Sigmoid colon (tissue), 7 donors: ENCODE data around the gene OTOF. TPM values are rescaled to one million over a fixed set of nuclear protein-coding genes. Genes with fewer than 3 reads are reported as not detected.

Experiments
- DNase-seq: peaks from one replicate; pipeline ENCODE4 v3.0.0-alpha.2; 2019
- H3K27ac ChIP-seq, 4 donors: fragments of 200-600 bp; sonication (generic); one replicate each; pipeline ENCODE4 v1.5.1; 2016 to 2019; ENCODE audit warnings: mild to moderate bottlenecking in 1 of 4
- H3K27me3 ChIP-seq, 3 donors: fragments of 200-600 bp; sonication (generic); one replicate each; pipeline ENCODE4 v1.5.1; 2019; ENCODE audit warnings: mild to moderate bottlenecking in 1 of 3
- H3K36me3 ChIP-seq, 4 donors: fragments of 200-600 bp; sonication (generic); one replicate each; pipeline ENCODE4 v1.5.1; 2016 to 2019
- H3K4me1 ChIP-seq, 4 donors: fragments of 200-600 bp; sonication (generic); one replicate each; pipeline ENCODE4 v1.5.1; 2017 to 2019
- H3K4me3 ChIP-seq, 4 donors: fragments of 200-600 bp; sonication (generic); one replicate each; pipeline ENCODE4 v1.5.1; 2017 to 2019; ENCODE audit warnings: mild to moderate bottlenecking in 2 of 4, moderate library complexity in 1 of 4
- H3K9me3 ChIP-seq, 4 donors: fragments of 200-600 bp in 3 of 4; sonication (generic) in 3 of 4; one replicate each; pipeline versions ENCODE4 v1.5.1 to v1.6.1; 2013 to 2019
- EP300 ChIP-seq, 4 donors: sonication (generic); formaldehyde crosslinking; IDR thresholded peaks; one replicate each; pipeline ENCODE4 v1.6.1; 2017; ENCODE audit warnings: antibody characterized with exemption in 4 of 4
- POLR2A ChIP-seq, 2 donors: fragments of 450-650 bp; IDR thresholded peaks; one replicate each; pipeline ENCODE4 v1.6.1; 2016; ENCODE audit warnings: antibody characterized with exemption in 2 of 2, mild to moderate bottlenecking in 2 of 2, moderate library complexity in 2 of 2
- POLR2AphosphoS5 ChIP-seq, 4 donors: sonication (generic); formaldehyde crosslinking; IDR thresholded peaks; one replicate each; pipeline ENCODE4 v1.6.1; 2017; ENCODE audit warnings: antibody characterized with exemption in 4 of 4
- WGBS, 2 donors: extraction: QIAGEN DNeasy Blood & Tissue Kit; methylation state at CpG; one replicate each; pipeline ENCODE4 v1.1.7; 2013; 5-methylcytosine and 5-hydroxymethylcytosine counted together
- intact Hi-C: fragments of 100-400 bp; cut with DNase I; formaldehyde crosslinking; loops from one replicate; pipeline ENCODE4 v1.15.1; 2023
- polyA plus RNA-seq, 3 donors: library from polyadenylated mRNA; stranded (reverse); fragments of 200-250 nt; gene quantifications; one replicate each; pipeline ENCODE4 v1.2.3, GENCODE V29; 2013
- total RNA-seq, 4 donors: library from RNA; depleted of rRNA; stranded (reverse); fragments of >200 nt; gene quantifications; one replicate each; pipeline ENCODE4 v1.1.0, GENCODE V29; 2016
- TF ChIP-seq, protein P1 (sequence below), 4 experiments: fragments of 450-650 bp in 3 of 4; fragments of 200-600 bp in 1 of 4; IDR thresholded peaks; one replicate each; pipeline ENCODE4 v1.5.1; 2016 to 2019; ENCODE audit warnings: antibody characterized with exemption in 4 of 4, mild to moderate bottlenecking in 3 of 4, moderate library complexity in 2 of 4
- donor health status: healthy with polysubstance abuse.
- donor health status: Bipolar disorder and iron deficiency.
- donor health status: healthy.

The OTOF gene
- total and polyA plus RNA-seq, 7 donors, result 0.32 to 0.71 TPM; not detected in 5

- no peaks in the 10 kb centered on the region for H3K9me3 ChIP-seq
- no peaks in the 10 kb centered on the region for H3K4me1 ChIP-seq
- DNase-seq, result no peak
- TF ChIP-seq, protein P1, sequence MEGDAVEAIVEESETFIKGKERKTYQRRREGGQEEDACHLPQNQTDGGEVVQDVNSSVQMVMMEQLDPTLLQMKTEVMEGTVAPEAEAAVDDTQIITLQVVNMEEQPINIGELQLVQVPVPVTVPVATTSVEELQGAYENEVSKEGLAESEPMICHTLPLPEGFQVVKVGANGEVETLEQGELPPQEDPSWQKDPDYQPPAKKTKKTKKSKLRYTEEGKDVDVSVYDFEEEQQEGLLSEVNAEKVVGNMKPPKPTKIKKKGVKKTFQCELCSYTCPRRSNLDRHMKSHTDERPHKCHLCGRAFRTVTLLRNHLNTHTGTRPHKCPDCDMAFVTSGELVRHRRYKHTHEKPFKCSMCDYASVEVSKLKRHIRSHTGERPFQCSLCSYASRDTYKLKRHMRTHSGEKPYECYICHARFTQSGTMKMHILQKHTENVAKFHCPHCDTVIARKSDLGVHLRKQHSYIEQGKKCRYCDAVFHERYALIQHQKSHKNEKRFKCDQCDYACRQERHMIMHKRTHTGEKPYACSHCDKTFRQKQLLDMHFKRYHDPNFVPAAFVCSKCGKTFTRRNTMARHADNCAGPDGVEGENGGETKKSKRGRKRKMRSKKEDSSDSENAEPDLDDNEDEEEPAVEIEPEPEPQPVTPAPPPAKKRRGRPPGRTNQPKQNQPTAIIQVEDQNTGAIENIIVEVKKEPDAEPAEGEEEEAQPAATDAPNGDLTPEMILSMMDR (IDR thresholded peaks at IDR 0.05), result no peak
- no peak for TF ChIP-seq POLR2A (IDR thresholded peaks at IDR 0.05)
- TF ChIP-seq POLR2AphosphoS5 (IDR thresholded peaks at IDR 0.05), result no peak
- no peak for TF ChIP-seq EP300 (IDR thresholded peaks at IDR 0.05)
- no peaks in the 10 kb centered on the region for H3K36me3 ChIP-seq
- H3K27ac ChIP-seq, result no peak overlapping the region
- WGBS, 2 donors, result 80 to 87% methylated on average over 9 of the region's 9 CpGs
- intact Hi-C loops, result no loop called here
- no peaks in the 10 kb centered on the region for H3K27me3 ChIP-seq
- no peak overlapping the region for H3K4me3 ChIP-seq
These were observed 35.3 kb upstream of the OTOF start for GRCh38 chr2:26513261-26513660.

GRCh38 chr2:26511466-26511865, 33.5 kb upstream of the OTOF start:
- H3K27ac ChIP-seq, result no peak overlapping the region
- no peaks in the 10 kb centered on the region for H3K36me3 ChIP-seq
- 92 to 96% methylated on average over 7 of the region's 7 CpGs for WGBS, 2 donors
- no peaks in the 10 kb centered on the region for H3K27me3 ChIP-seq
- no peak for TF ChIP-seq POLR2A (IDR thresholded peaks at IDR 0.05)
- TF ChIP-seq, protein P1 (IDR thresholded peaks at IDR 0.05), result no peak
- no peak for TF ChIP-seq POLR2AphosphoS5 (IDR thresholded peaks at IDR 0.05)
- TF ChIP-seq EP300 (IDR thresholded peaks at IDR 0.05), result no peak
- no peaks in the 10 kb centered on the region for H3K4me1 ChIP-seq
- no peak overlapping the region for H3K4me3 ChIP-seq
- DNase-seq, result no peak
- intact Hi-C loops, result no loop called here
- no peaks in the 10 kb centered on the region for H3K9me3 ChIP-seq

DNA sequence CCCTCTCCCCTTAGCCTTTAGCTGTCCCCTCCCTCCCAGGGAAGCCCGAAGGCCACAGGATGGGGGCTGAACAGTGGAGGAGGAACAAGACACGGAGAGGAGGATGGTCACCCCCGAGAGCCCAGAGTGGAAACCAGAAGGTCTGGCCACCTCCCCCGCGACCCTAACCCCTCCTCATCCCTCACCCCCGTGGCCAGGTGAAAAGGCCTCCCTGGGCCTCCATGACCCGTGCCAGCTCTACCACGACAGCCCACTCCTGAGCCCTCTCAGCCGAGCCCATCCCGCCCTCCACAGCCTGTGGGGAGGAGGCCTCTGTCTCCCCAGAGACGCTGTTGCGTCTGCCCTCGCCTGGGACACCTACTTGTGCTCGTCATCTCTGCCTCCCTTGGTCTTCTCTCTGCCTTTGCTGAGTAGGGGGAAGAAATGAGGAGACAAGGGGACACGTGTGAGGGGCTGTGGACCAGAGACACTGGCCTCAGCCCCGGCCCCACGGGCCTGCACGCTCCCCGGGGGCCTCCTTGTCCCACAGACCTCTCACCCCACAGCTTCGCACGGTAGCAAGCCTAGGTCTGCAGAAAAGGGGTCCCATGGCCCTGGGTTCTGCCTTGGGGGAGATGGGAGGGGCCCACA, 32.5 kb upstream of the OTOF start:
- 90 to 92% methylated on average over 21 of the region's 21 CpGs for WGBS, 2 donors
- Histone ChIP-seq H3K27ac (no peak overlapping the region), H3K4me1 (no peaks in the 10 kb centered on the region), H3K4me3 (no peak overlapping the region), H3K27me3 (no peaks in the 10 kb centered on the region), H3K36me3 (no peaks in the 10 kb centered on the region), H3K9me3 (no peaks in the 10 kb centered on the region)
- TF ChIP-seq, protein P1 (IDR thresholded peaks at IDR 0.05), result no peak
- TF ChIP-seq EP300 (IDR thresholded peaks at IDR 0.05) (no peak), POLR2AphosphoS5 (IDR thresholded peaks at IDR 0.05) (no peak), POLR2A (IDR thresholded peaks at IDR 0.05) (no peak)
- intact Hi-C loops, result no loop called here
- no peak for DNase-seq

GRCh38 chr2:26509141-26509540, 31.2 kb upstream of the OTOF start:
- Histone ChIP-seq H3K36me3 (no peaks in the 10 kb centered on the region), H3K9me3 (no peaks in the 10 kb centered on the region), H3K4me1 (no peaks in the 10 kb centered on the region), H3K4me3 (no peak overlapping the region), H3K27ac (no peak overlapping the region), H3K27me3 (no peaks in the 10 kb centered on the region)
- WGBS, 2 donors, result 86 to 91% methylated on average over 6 of the region's 6 CpGs
- TF ChIP-seq POLR2AphosphoS5 (IDR thresholded peaks at IDR 0.05) (no peak), EP300 (IDR thresholded peaks at IDR 0.05) (no peak)
- TF ChIP-seq, protein P1 (IDR thresholded peaks at IDR 0.05), result no peak
- intact Hi-C loops, result no loop called here
- DNase-seq, result no peak

DNA sequence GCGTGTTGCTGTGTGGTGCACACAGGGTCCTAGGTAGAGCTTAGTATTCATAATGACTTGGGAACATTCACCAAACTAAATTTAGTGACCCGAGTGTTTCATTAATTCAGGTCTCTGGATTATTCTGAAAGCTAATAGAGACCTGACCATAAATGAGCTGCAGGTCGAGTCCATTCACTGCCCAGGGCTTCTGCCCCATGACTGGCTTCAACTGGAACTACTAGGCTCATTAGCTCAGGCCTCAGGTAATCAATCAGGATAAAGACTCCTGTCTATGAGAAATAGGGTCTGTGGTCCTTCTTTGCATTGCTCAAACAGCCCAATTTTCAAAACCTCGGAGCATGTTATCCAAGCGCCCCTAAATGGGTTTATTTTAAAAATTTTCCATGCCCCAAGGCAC, 30.0 kb upstream of the OTOF start:
- 81 to 85% methylated on average over 5 of the region's 5 CpGs for WGBS, 2 donors
- Histone ChIP-seq H3K4me1 (peaks cover 0 to 10% (median 9%) of the 10 kb centered on the region in 4 donors), H3K4me3 (no peak overlapping the region), H3K36me3 (no peaks in the 10 kb centered on the region), H3K27me3 (peaks cover 3 to 9% (median 7%) of the 10 kb centered on the region in 3 donors), H3K27ac (no peak overlapping the region), H3K9me3 (no peaks in the 10 kb centered on the region)
- DNase-seq, result no peak
- intact Hi-C loops, result no loop called here
- TF ChIP-seq POLR2AphosphoS5 (IDR thresholded peaks at IDR 0.05) (no peak), POLR2A (IDR thresholded peaks at IDR 0.05) (no peak), EP300 (IDR thresholded peaks at IDR 0.05) (no peak)
- TF ChIP-seq, protein P1 (IDR thresholded peaks at IDR 0.05), result no peak
